Nephron progenitor cell (in vitro differentiated cells): ENCODE measurements around the gene NPW.
A peak's percentile ranks its signal among the peaks of the same experiment; 100 is the strongest.

Source experiments
- DNase-seq: peaks from one replicate; pipeline ENCODE4 v3.0.0; 2021
- H3K27ac Mint-ChIP-seq: 2 replicates; pipeline ENCODE4 v1.8.0; 2021; ENCODE audit warnings: mild to moderate bottlenecking, moderate library complexity, mixed read lengths
- H3K27me3 Mint-ChIP-seq: 2 replicates; pipeline ENCODE4 v1.8.0; 2021; ENCODE audit warnings: mild to moderate bottlenecking, low read depth, mixed read lengths; ENCODE audit not compliant: poor library complexity
- H3K36me3 Mint-ChIP-seq: 2 replicates; pipeline ENCODE4 v1.8.0; 2021; ENCODE audit warnings: low read depth, mixed read lengths
- H3K4me1 Mint-ChIP-seq: 2 replicates; pipeline ENCODE4 v1.8.0; 2021; ENCODE audit warnings: mixed read lengths
- H3K4me3 Mint-ChIP-seq: 2 replicates; pipeline ENCODE4 v1.8.0; 2021; ENCODE audit warnings: mild to moderate bottlenecking, moderate library complexity, mixed read lengths
- H3K9me3 Mint-ChIP-seq: 2 replicates; pipeline ENCODE4 v1.8.0; 2021; ENCODE audit warnings: mild to moderate bottlenecking, moderate library complexity, mixed read lengths
- TF ChIP-seq, protein P1 (sequence below): fragments of 200-600 bp; sonication (generic); IDR thresholded peaks from 2 replicates; pipeline ENCODE4 v1.5.0; 2021; ENCODE audit warnings: antibody characterized with exemption

The NPW gene

DNA sequence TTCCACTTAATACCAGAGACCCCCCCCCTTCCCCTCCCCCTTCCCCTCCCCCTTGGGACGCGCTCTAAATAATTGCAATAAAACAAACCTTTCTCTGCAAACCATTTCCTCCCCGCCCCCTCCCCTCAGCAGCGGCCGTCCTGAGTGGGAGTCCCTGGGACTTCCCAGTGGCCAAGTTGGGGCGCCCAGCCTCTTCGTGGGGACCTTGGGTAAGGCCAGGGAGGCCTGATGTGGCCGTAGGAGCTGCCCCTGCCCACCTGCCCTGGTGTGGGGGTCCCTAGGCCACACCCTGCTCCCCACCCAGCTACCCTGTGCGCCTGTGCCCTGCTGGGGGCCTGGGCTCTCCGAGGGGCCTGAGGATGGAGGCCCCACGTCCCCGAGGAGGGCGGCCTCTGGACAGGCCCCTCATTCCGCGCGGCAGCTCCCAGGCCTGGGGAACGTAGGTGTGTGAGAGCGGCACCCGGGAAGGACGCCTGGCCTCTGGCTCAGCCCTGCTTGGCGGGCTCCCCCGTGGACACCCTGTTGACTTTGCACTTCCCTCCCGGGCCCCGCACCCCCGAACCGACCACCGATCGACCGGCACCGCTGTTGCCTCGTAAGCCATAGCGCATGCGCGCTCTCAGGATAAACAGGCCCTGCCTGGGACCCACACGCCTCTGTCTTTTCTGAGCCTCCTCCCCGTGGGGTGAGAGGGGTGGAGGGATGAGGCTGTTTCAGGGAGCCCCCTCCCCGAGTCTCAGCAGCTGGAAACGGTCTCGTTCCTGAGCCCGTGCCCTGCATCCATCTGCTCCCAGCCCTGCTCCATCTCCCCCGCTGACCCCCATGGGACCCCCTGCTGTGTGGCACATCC is 19.0 kb downstream of the NPW start:
- Mint-ChIP-seq H3K27ac (peak overlapping the region; percentile 97), H3K36me3 (no peaks in the 10 kb centered on the region), H3K4me3 (peak overlapping the region; percentile 61), H3K4me1 (peaks cover 42% of the 10 kb centered on the region), H3K27me3 (no peaks in the 10 kb centered on the region), H3K9me3 (no peaks in the 10 kb centered on the region)
- TF ChIP-seq, protein P1, sequence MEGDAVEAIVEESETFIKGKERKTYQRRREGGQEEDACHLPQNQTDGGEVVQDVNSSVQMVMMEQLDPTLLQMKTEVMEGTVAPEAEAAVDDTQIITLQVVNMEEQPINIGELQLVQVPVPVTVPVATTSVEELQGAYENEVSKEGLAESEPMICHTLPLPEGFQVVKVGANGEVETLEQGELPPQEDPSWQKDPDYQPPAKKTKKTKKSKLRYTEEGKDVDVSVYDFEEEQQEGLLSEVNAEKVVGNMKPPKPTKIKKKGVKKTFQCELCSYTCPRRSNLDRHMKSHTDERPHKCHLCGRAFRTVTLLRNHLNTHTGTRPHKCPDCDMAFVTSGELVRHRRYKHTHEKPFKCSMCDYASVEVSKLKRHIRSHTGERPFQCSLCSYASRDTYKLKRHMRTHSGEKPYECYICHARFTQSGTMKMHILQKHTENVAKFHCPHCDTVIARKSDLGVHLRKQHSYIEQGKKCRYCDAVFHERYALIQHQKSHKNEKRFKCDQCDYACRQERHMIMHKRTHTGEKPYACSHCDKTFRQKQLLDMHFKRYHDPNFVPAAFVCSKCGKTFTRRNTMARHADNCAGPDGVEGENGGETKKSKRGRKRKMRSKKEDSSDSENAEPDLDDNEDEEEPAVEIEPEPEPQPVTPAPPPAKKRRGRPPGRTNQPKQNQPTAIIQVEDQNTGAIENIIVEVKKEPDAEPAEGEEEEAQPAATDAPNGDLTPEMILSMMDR, result no peak
- no peak for DNase-seq

DNA sequence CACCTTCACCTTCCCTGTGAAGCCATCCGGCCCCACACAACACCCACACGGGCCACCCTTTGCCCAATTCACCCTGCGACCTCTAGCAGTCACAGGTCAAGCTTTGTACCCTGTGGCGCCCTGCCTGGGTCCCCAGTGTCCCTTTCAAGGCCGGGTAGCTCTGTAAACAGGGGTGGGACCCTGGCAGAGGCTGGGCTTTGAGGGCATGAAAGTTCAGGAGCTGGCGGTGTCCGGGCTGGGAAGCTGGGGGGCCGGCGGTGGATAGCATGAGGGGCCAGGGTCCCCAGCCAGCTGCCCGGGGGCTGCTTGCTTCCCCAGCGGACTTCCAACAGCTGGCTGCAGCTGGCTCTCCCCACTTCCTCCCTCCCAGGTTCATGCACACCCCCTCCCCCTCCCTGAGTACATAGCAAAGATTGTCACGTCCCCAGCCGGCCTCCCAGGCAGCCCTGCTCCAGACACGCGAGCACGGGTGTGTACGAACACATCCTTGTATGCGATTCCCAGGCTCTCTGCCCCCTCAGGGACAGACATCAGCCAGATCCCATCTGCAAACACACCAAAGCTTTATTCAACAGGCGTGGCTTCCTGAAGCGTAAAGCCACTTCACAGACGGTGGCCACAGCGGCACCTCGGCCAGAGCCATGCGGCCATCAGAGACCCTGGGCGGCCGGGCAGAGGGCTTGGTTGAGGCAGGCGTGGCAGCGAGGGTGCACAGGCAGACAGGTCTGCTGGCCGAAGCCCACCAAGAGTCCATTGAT is 19.9 kb downstream of the NPW start:
- H3K27me3 Mint-ChIP-seq, result no peaks in the 10 kb centered on the region
- TF ChIP-seq, protein P1, result no peak

DNA sequence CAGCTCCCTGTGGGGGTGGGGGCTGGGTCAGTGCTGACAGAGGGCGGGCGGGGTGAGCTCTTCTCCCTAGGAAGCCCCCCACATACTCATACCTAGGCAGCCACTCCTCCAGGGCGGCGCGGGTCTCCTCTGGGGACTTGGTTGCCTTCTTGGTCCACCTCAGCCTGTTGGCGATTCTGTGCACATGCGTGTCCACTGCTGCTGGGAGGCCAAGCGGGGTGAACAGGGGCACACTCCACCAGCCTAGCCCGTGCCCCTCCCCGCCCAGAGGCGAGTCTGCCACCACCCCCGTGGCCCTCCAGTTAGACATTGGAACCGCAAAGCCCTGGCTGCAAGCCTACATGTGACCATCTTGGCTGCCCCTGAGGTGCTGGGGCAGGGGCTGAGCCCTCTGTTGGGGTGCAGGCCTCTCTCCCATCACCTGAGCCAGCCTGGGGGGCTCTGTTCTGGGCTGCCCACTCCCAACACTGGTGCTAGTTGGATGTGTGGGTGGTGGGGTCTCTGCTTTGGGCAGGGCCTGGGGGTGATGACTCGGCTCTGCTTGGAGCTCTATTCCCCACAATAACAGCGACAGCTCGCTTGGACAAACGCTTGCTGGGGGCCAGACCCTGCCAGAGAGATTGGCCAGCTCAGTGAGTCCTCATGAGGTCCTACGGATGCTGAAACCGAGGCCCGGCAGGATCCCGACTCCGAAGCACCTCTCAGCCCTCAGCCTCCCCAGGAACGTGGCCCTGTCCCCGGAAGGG is 20.6 kb downstream of the NPW start:
- TF ChIP-seq, protein P1, result no peak
- Mint-ChIP-seq H3K27ac (no peak overlapping the region), H3K36me3 (no peaks in the 10 kb centered on the region), H3K9me3 (no peaks in the 10 kb centered on the region), H3K4me1 (peaks cover 32% of the 10 kb centered on the region), H3K27me3 (no peaks in the 10 kb centered on the region), H3K4me3 (no peak overlapping the region)
- DNase-seq, result no peak

More for the DNA sequence above, 19.9 kb downstream of the NPW start:
- H3K4me3 Mint-ChIP-seq, result no peak overlapping the region
- no peak for DNase-seq
- H3K36me3 Mint-ChIP-seq, result no peaks in the 10 kb centered on the region
- no peaks in the 10 kb centered on the region for H3K9me3 Mint-ChIP-seq
- H3K27ac Mint-ChIP-seq, result peak overlapping the region; percentile 97
- peaks cover 37% of the 10 kb centered on the region for H3K4me1 Mint-ChIP-seq

DNA sequence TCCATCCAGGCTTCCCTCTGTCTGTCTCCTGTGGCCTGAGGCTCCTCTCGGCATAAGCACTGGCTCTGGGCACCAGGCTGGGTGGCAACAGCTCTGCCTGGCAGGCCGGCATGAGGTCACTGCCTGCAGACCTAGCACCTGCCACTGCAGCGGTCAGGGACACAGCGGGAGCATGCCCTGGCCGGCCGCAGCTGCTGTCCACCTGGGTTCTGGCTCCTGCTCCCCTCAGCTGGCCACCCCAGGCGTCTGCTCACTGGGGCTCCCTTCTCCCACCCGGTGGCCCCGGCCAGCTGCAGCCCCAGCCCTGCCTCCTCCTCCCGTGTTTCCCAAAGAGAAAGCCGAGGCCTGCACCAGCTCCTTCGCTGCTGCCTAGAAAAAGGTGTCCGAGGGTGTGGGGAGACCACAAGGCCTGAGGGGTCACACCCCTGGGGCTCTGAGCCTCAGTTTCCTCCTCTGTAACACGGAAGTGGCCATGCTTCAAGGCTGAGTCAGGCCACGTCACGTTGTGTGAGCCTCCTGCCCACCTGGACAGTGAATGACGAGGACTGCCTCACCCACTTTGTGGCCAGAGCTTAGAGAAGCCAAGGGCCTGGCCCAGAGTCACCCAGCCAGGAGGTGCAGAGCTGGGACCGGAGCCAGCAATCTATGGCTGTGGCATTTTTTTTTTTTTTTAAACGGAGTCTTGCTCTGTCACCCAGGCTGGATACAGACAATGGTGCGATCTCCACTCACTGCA is 21.4 kb downstream of the NPW start:
- Mint-ChIP-seq H3K27me3 (no peaks in the 10 kb centered on the region), H3K4me1 (peaks cover 32% of the 10 kb centered on the region), H3K36me3 (no peaks in the 10 kb centered on the region), H3K27ac (no peak overlapping the region), H3K4me3 (no peak overlapping the region), H3K9me3 (no peaks in the 10 kb centered on the region)
- TF ChIP-seq, protein P1, result no peak
- no peak for DNase-seq

DNA sequence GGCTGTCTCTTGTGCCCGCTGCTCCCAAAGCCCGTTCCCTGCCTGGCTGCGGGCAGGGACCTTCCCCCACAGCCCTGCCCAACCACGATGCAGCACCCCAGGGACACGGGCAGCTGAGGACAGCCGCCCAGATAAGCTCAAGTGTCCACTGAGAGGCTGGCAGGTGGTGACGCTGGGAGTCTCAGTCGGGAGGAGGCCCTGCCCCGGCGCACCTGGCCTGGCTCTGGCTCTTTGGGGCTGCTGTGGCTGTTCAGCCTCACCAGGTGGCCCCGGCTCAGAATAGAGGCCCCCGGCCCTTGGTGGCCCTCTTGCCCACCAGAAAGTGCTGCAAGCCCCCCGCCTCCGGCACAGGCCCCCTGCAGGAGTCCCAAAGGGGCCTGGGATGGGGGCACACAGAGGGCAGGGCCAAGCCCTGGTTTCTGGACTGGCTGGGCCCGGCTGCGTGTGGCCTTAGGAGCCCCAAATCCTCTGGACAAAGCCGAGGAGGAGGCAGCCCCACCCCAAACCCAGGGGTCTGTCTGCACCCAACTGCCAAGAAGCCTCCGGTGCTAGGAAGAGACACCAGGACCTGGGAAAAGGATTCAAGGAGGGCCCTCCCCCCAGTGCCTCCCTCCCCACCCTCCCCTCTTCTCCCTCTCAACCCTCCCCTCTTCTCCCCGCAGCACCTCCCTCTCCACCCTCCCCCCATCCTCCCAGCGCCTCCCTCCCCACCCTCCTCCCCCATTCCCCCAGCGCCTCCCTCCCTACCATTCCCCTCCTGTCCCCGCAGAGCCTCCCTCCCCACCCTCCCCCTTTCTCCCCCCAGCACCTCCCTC is 22.8 kb downstream of the NPW start:
- H3K27ac Mint-ChIP-seq, result no peak overlapping the region
- H3K4me1 Mint-ChIP-seq, result peaks cover 41% of the 10 kb centered on the region
- H3K9me3 Mint-ChIP-seq, result no peaks in the 10 kb centered on the region
- DNase-seq, result no peak
- no peak overlapping the region for H3K4me3 Mint-ChIP-seq
- peaks cover 3% of the 10 kb centered on the region for H3K27me3 Mint-ChIP-seq
- H3K36me3 Mint-ChIP-seq, result peaks cover 4% of the 10 kb centered on the region
- TF ChIP-seq, protein P1, result no peak
